Effector memory CD4-positive, alpha-beta T cell (primary cell): ENCODE measurements around the gene FTO.

Source experiments
- DNase-seq, 3 donors: peaks; one replicate each; pipeline ENCODE4 v3.0.0-alpha.2; 2020
- H3K27ac ChIP-seq: 2 replicates; pipeline ENCODE4 v1.7.0; 2013; ENCODE audit warnings: mild to moderate bottlenecking, low read length, moderate library complexity; ENCODE audit not compliant: insufficient read depth, poor library complexity, severe bottlenecking
- H3K27me3 ChIP-seq: replicated peaks from 2 replicates; pipeline ENCODE4 v1.7.0; 2013; ENCODE audit warnings: mild to moderate bottlenecking, low read length; ENCODE audit not compliant: insufficient read depth, control insufficient read depth, poor library complexity, severe bottlenecking
- H3K36me3 ChIP-seq: 2 replicates; pipeline ENCODE4 v1.7.0; 2013; ENCODE audit warnings: mild to moderate bottlenecking, low read length, moderate library complexity; ENCODE audit not compliant: control insufficient read depth, insufficient read depth
- H3K4me1 ChIP-seq: 2 replicates; pipeline ENCODE4 v1.7.0; 2013; ENCODE audit warnings: low read length, mild to moderate bottlenecking; ENCODE audit not compliant: control insufficient read depth, insufficient read depth, poor library complexity, severe bottlenecking
- H3K4me3 ChIP-seq: 2 replicates; pipeline ENCODE4 v1.7.0; 2013; ENCODE audit warnings: low read length, low read depth, mild to moderate bottlenecking; ENCODE audit not compliant: insufficient read depth, poor library complexity, severe bottlenecking
- H3K9me3 ChIP-seq: 2 replicates; pipeline ENCODE4 v1.7.0; 2013; ENCODE audit warnings: mild to moderate bottlenecking, low read length, moderate library complexity; ENCODE audit not compliant: control insufficient read depth

Gene FTO

GRCh38 chr16:54026456-54026855 is 322.5 kb downstream of the FTO start:
- Histone ChIP-seq H3K4me3 (no peak overlapping the region), H3K36me3 (no peaks in the 10 kb centered on the region), H3K27ac (no peak overlapping the region), H3K9me3 (no peaks in the 10 kb centered on the region), H3K27me3 (no peaks in the 10 kb centered on the region), H3K4me1 (no peaks in the 10 kb centered on the region)
- DNase-seq, result no peak

DNA sequence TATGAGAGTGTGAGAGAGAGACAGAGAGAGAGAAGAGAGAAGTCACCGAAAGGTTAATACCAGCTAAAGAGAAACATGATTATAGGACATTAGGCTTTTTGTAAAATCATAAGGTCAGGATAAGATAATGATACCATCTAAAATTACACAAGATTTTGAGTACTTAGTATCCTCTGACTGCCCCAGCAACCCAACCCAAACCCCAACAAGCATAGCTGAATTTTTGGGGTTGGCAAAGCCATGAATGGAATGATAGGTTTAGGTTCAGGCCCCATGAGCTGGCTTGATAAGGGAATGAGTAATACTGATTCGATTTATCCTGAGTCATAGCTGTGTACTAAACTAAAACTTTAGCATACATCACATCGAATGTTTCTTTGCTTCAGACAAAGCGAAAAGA is 323.1 kb downstream of the FTO start:
- H3K27ac ChIP-seq, result no peak overlapping the region
- H3K27me3 ChIP-seq, result no peaks in the 10 kb centered on the region
- no peaks in the 10 kb centered on the region for H3K4me1 ChIP-seq
- no peaks in the 10 kb centered on the region for H3K9me3 ChIP-seq
- no peak overlapping the region for H3K4me3 ChIP-seq
- H3K36me3 ChIP-seq, result no peaks in the 10 kb centered on the region
- no peak for DNase-seq

DNA sequence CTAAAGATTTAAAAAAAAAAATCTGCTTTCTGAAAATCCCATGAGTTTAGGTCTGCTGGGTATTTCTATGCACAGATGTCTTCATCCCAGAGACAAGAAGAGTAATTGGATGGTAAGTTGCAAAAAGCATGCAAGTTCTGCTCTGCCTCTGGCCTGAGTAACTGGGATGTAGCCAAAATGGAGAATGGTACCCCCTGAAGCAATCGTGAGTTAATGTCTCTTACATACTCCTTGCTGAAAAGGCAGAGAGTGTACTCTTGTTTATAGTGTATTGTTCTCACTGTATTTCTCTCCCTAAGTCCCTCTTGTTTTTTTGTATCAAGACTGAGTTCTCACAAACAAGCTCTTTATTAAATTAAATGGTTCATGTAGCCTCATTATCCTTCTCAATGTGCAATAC is 323.6 kb downstream of the FTO start:
- Histone ChIP-seq H3K27me3 (no peaks in the 10 kb centered on the region), H3K27ac (no peak overlapping the region)

DNA sequence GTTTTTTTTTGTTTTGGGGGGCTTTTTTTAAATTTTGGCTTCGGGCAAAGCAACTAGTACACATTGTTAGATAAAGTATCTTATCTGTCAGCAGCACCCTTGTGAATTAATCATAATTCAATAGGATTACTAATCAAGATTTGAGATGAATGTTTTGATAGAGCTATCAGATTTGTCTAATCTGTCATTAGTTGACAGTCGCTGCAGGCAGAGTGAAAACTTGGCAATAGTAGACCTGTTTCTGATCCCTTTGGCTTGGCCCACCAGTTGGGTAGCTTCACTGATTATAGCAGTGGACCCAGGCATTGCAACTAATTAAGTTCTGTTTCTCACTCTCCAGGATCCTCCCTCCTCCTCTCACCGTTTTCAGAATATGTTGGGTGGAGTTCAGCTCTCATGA is 324.0 kb downstream of the FTO start:
- no peak for DNase-seq
- Histone ChIP-seq H3K27me3 (no peaks in the 10 kb centered on the region), H3K4me1 (no peaks in the 10 kb centered on the region), H3K27ac (no peak overlapping the region), H3K4me3 (no peak overlapping the region), H3K36me3 (no peaks in the 10 kb centered on the region), H3K9me3 (no peaks in the 10 kb centered on the region)

More for the DNA sequence above, 323.6 kb downstream of the FTO start:
- Histone ChIP-seq H3K9me3 (no peaks in the 10 kb centered on the region), H3K4me1 (no peaks in the 10 kb centered on the region), H3K36me3 (no peaks in the 10 kb centered on the region), H3K4me3 (no peak overlapping the region)
- DNase-seq, result no peak

DNA sequence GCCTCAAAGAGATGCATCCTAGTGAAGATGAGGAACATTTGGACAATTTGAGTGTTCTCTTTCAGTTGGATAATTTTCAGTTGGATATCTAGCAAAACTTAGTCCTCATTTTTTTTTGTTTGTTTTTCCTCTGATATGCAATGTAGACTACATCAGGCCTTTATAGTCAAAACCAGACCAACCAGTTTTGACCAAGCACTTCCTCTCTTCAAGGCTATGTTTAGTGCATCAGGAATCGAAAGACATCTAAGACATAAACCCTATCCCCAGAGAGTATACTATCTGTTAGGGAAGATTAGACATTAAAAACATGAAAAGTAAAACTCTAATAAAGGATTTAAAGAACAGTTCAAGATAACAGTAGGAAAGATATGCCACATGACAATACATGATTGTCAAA is 326.5 kb downstream of the FTO start:
- DNase-seq, result no peak
- H3K27me3 ChIP-seq, result no peaks in the 10 kb centered on the region
- H3K27ac ChIP-seq, result no peak overlapping the region
- H3K4me1 ChIP-seq, result no peaks in the 10 kb centered on the region
- H3K9me3 ChIP-seq, result no peaks in the 10 kb centered on the region
- H3K4me3 ChIP-seq, result no peak overlapping the region
- no peaks in the 10 kb centered on the region for H3K36me3 ChIP-seq

DNA sequence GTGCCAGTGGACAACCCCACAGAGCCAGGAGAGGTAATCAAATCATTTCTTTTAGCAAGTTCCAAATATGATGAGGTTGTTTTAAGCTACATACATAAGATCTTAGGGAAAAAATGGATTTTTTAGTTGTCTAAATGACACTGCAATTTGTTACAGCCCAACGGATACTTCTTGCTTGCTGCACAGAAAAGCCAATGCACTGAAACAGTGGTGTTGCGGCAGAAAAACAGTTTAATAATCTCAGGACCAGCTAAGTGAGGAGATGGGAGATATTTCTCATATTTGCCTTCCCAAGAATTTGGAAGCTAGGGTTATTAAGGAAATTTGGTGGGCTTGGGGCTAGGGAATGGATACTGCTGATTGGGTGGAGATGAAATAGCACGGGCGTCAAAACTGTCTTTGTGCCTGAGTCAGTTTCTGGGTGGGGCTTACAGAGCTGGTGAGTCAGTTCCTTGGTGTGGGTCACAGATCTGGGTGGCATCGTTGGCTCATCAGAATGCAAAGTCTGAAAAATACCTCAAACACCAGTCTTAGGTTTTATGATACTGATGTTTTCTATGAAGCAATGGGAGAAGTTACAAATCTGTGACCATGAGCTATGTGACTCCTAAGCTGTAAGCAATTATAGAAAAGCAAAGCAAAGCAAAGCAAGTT is 327.3 kb downstream of the FTO start:
- H3K36me3 ChIP-seq, result no peaks in the 10 kb centered on the region

DNA sequence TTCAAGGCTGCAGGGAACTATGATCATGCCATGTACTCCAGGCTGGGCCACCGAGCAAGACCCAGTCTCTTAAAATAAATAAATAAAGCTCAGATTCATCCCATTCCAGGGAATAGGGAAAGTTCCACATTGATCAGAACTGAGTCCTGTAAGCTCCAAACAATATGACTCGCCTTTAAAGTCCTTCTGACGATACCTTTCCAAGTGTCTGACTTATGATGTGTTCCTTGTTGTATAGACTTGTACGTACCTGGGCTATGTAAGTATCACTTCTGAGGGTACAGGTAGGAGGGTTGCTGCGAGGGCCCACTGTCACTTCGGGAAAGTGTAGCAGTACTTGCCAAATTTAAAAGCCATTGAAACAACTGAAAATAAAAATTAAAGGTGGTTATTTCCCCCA is 329.8 kb downstream of the FTO start:
- no peak for DNase-seq
- Histone ChIP-seq H3K36me3 (no peaks in the 10 kb centered on the region), H3K4me3 (no peak overlapping the region), H3K9me3 (no peaks in the 10 kb centered on the region), H3K27ac (no peak overlapping the region), H3K27me3 (no peaks in the 10 kb centered on the region), H3K4me1 (no peaks in the 10 kb centered on the region)

More for the DNA sequence above, 327.3 kb downstream of the FTO start:
- Histone ChIP-seq H3K27me3 (no peaks in the 10 kb centered on the region), H3K4me1 (no peaks in the 10 kb centered on the region), H3K4me3 (no peak overlapping the region), H3K27ac (no peak overlapping the region), H3K9me3 (no peaks in the 10 kb centered on the region)
- DNase-seq, result no peak

DNA sequence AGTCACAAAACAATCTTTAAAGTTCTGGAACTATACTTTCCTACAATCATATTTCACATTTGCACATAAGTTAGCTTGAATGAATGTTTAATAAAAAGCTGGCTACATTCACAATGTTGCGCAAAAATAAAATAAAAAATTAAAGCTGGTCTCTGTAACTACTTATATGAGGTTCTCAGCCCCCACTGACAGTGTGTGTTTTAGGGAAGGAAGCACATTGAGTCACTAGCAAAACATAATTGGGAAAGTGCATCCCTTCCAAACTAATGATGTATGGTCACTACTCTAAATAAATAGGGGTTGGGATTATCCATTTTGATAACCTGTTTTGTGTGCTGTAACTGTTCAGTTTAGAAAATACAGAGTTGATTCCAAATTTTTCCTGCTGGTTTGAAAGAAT is 330.7 kb downstream of the FTO start:
- Histone ChIP-seq H3K9me3 (no peaks in the 10 kb centered on the region), H3K4me3 (no peak overlapping the region), H3K27ac (no peak overlapping the region), H3K36me3 (no peaks in the 10 kb centered on the region), H3K27me3 (no peaks in the 10 kb centered on the region), H3K4me1 (no peaks in the 10 kb centered on the region)
- DNase-seq, result no peak

- H3K4me3 ChIP-seq, result no peak overlapping the region
- H3K27ac ChIP-seq, result no peak overlapping the region
- H3K36me3 ChIP-seq, result no peaks in the 10 kb centered on the region
These were observed 336.5 kb downstream of the FTO start for GRCh38 chr16:54040480-54040879.

GRCh38 chr16:54040975-54041374 is 337.0 kb downstream of the FTO start:
- H3K9me3 ChIP-seq, result no peaks in the 10 kb centered on the region
- H3K4me3 ChIP-seq, result no peak overlapping the region
- no peaks in the 10 kb centered on the region for H3K27me3 ChIP-seq
- H3K27ac ChIP-seq, result no peak overlapping the region
- no peak for DNase-seq
- H3K36me3 ChIP-seq, result no peaks in the 10 kb centered on the region
- H3K4me1 ChIP-seq, result no peaks in the 10 kb centered on the region

More at GRCh38 chr16:54040480-54040879, 336.5 kb downstream of the FTO start:
- Histone ChIP-seq H3K27me3 (no peaks in the 10 kb centered on the region), H3K4me1 (no peaks in the 10 kb centered on the region), H3K9me3 (no peaks in the 10 kb centered on the region)
- DNase-seq, result no peak
